Fibroblast of lung (primary cell): Measurements from ENCODE around the gene RCAN2. TPM values are rescaled to one million over a fixed set of nuclear protein-coding genes. Genes with fewer than 3 reads are reported as not detected.

Experiments
- DNase-seq, 2 donors: peaks; one replicate each; pipeline versions ENCODE4 v3.0.0 to v3.0.0-alpha.2; 2010; ENCODE audit warnings: low read depth in 2 of 2
- H2AFZ ChIP-seq: 2 replicates; pipeline ENCODE4 v1.5.1; 2012; ENCODE audit warnings: low read length, control low read depth, inconsistent platforms
- H3K27ac ChIP-seq: 2 replicates; pipeline ENCODE4 v1.5.1; 2011; ENCODE audit warnings: low read length, control low read depth; ENCODE audit not compliant: insufficient read depth
- H3K27me3 ChIP-seq: 2 replicates; pipeline ENCODE4 v1.5.1; 2011; ENCODE audit warnings: mild to moderate bottlenecking, low read length; ENCODE audit not compliant: control insufficient read depth, insufficient read depth
- H3K36me3 ChIP-seq: 2 replicates; pipeline ENCODE4 v1.5.1; 2011; ENCODE audit warnings: low read length; ENCODE audit not compliant: control insufficient read depth, insufficient read depth
- H3K4me1 ChIP-seq: 2 replicates; pipeline ENCODE4 v1.5.1; 2011; ENCODE audit warnings: low read length; ENCODE audit not compliant: control insufficient read depth, insufficient read depth; ENCODE audit errors: extremely low read depth
- H3K4me2 ChIP-seq: 2 replicates; pipeline ENCODE4 v1.5.1; 2011; ENCODE audit warnings: low read length, control low read depth; ENCODE audit not compliant: insufficient read depth; ENCODE audit errors: extremely low read depth
- H3K4me3 ChIP-seq, 4 experiments: fragments of 200-600 bp in 1 of 4; sonication (generic) in 1 of 4; replicated peaks in 1 of 4; 2 replicates each; pipeline ENCODE4 v1.5.1; 2011 to 2016; ENCODE audit warnings: low read length in 4 of 4, low read depth in 3 of 4, mild to moderate bottlenecking in 3 of 4, control low read depth in 2 of 4, inconsistent platforms in 1 of 4, mixed read lengths in 1 of 4; ENCODE audit not compliant: insufficient read depth in 1 of 4; ENCODE audit errors: control extremely low read depth in 1 of 4
- H3K79me2 ChIP-seq: 2 replicates; pipeline ENCODE4 v1.5.1; 2012; ENCODE audit warnings: mild to moderate bottlenecking, low read length, inconsistent platforms; ENCODE audit not compliant: control insufficient read depth, insufficient read depth
- H3K9ac ChIP-seq: 2 replicates; pipeline ENCODE4 v1.5.1; 2011; ENCODE audit warnings: mild to moderate bottlenecking, low read length, control low read depth; ENCODE audit not compliant: insufficient read depth
- H3K9me3 ChIP-seq: 2 replicates; pipeline ENCODE4 v1.5.1; 2012; ENCODE audit warnings: low read depth, low read length; ENCODE audit not compliant: control insufficient read depth, insufficient read depth
- H4K20me1 ChIP-seq: 2 replicates; pipeline ENCODE4 v1.5.1; 2011; ENCODE audit warnings: low read length; ENCODE audit not compliant: control insufficient read depth, insufficient read depth; ENCODE audit errors: extremely low read depth
- CTCF ChIP-seq, 2 donors: IDR thresholded peaks in 1 of 2; conservative IDR thresholded peaks in 1 of 2; 1 replicate in 1 of 2; 2 replicates in 1 of 2; pipeline ENCODE4 v1.5.1; 2011 to 2012; ENCODE audit warnings: low read length in 2 of 2, control low read depth in 1 of 2, inconsistent platforms in 1 of 2, low read depth in 1 of 2, mild to moderate bottlenecking in 1 of 2
- EZH2 ChIP-seq: IDR thresholded peaks from 2 replicates; pipeline ENCODE4 v1.5.1; 2012; ENCODE audit warnings: low read length, control low read depth, mild to moderate bottlenecking; ENCODE audit errors: missing control alignments
- polyA plus RNA-seq, 2 donors: library from polyadenylated mRNA; depleted of rRNA in 1 of 2; stranded (reverse) in 1 of 2; unstranded in 1 of 2; fragments of >200 nt; gene quantifications; 2 replicates each; pipeline ENCODE4 v1.2.1, GENCODE V29; 2011 to 2012; ENCODE audit warnings: missing spikeins in 1 of 2
- total RNA-seq: library from RNA; depleted of rRNA; stranded (reverse); fragments of >200 nt; gene quantifications from 2 replicates; pipeline ENCODE4 v1.2.1, GENCODE V29; 2014

Gene RCAN2
- total and polyA plus RNA-seq, 2 donors (not counting 1 experiment from before 2014, with no cell fraction given): 11.7 to 38.0 TPM

DNA sequence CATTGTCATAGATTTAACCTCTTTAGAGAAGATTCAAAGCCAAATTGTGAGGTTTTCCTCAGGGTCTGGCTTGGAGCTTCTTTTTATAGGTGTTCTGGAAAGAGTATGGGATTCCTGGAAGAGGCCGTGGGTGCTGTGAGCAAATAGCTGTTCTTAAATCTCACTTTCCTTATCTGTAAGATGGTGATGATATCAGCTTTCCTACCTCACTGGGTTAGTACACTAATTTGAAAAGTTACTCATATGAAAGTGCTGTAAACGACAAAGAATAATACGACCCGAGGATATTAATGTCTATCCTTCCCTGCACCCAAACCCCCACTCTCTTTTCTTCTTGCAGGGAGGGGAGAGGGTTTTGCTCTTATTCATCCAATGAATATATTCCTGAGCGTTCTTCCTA, 203.6 kb downstream of the RCAN2 start:
- Histone ChIP-seq H3K4me3 (no peak overlapping the region), H3K9ac (no peak overlapping the region), H3K27me3 (no peaks in the 10 kb centered on the region), H3K27ac (no peak overlapping the region), H3K36me3 (no peaks in the 10 kb centered on the region), H3K4me2 (no peak overlapping the region), H3K4me1 (no peaks in the 10 kb centered on the region), H3K79me2 (no peaks in the 10 kb centered on the region), H4K20me1 (no peaks in the 10 kb centered on the region), H3K9me3 (no peaks in the 10 kb centered on the region), H2AFZ (no peak overlapping the region)
- DNase-seq: no peak
- TF ChIP-seq EZH2 (no peak), CTCF (conservative IDR thresholded peaks at IDR 0.05 in 1 of 2, IDR thresholded peaks at IDR 0.05 in 1 of 2; ENCODE audit: low read depth in 1 of 2, low read length in 2 of 2) (no peak)

GRCh38 chr6:46287043-46287442, 204.2 kb downstream of the RCAN2 start:
- Histone ChIP-seq H2AFZ (no peak overlapping the region), H3K79me2 (no peaks in the 10 kb centered on the region)
- DNase-seq: no peak

GRCh38 chr6:46284475-46284874, 206.8 kb downstream of the RCAN2 start:
- no peak for DNase-seq
- H3K4me2 ChIP-seq: no peak overlapping the region
- H3K9me3 ChIP-seq: no peaks in the 10 kb centered on the region
- H3K9ac ChIP-seq: no peak overlapping the region
- H3K27ac ChIP-seq: no peak overlapping the region
- no peak for TF ChIP-seq EZH2
- no peak for TF ChIP-seq CTCF (conservative IDR thresholded peaks at IDR 0.05 in 1 of 2, IDR thresholded peaks at IDR 0.05 in 1 of 2; ENCODE audit: low read depth in 1 of 2, low read length in 2 of 2)
- H3K79me2 ChIP-seq: no peaks in the 10 kb centered on the region
- H3K4me3 ChIP-seq: no peak overlapping the region
- H4K20me1 ChIP-seq: no peaks in the 10 kb centered on the region
- H2AFZ ChIP-seq: no peak overlapping the region
- H3K36me3 ChIP-seq: no peaks in the 10 kb centered on the region
- H3K27me3 ChIP-seq: no peaks in the 10 kb centered on the region
- H3K4me1 ChIP-seq: no peaks in the 10 kb centered on the region

More at GRCh38 chr6:46287043-46287442, 204.2 kb downstream of the RCAN2 start:
- Histone ChIP-seq H4K20me1 (no peaks in the 10 kb centered on the region), H3K9me3 (no peaks in the 10 kb centered on the region), H3K27ac (no peak overlapping the region), H3K4me3 (no peak overlapping the region), H3K4me1 (no peaks in the 10 kb centered on the region), H3K27me3 (no peaks in the 10 kb centered on the region), H3K4me2 (no peak overlapping the region), H3K9ac (no peak overlapping the region), H3K36me3 (no peaks in the 10 kb centered on the region)
- TF ChIP-seq CTCF (conservative IDR thresholded peaks at IDR 0.05 in 1 of 2, IDR thresholded peaks at IDR 0.05 in 1 of 2; ENCODE audit: low read depth in 1 of 2, low read length in 2 of 2) (no peak), EZH2 (no peak)
